CD4-positive, alpha-beta T cell treated with Interferon alpha-2 for 1 hour (primary cell): Measurements from ENCODE around the gene RAPGEF1.

Experiments used
- DNase-seq, 2 donors: peaks; one replicate each; pipeline ENCODE4 v3.0.0-alpha.2; 2020 to 2022

RAPGEF1 gene

DNA sequence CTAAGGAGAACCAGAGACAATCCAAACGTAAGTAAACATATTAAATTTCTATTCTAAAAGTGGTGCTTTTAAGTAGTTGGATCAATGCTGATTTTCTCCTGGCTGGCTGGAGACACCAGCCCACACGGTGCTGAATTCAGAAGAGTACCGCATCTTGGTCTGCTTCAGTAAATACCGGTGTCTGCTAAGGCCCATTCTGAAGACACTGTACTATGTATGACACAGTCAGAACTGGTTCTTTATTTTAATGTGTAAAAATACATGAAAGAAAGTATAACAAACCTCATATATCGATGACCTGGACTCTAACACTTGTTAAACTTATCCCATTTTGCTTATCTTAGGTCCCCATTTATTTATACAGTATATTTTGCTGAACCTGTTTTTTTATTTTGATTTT, 32.8 kb downstream of the RAPGEF1 start:
- DNase-seq: no peak

DNA sequence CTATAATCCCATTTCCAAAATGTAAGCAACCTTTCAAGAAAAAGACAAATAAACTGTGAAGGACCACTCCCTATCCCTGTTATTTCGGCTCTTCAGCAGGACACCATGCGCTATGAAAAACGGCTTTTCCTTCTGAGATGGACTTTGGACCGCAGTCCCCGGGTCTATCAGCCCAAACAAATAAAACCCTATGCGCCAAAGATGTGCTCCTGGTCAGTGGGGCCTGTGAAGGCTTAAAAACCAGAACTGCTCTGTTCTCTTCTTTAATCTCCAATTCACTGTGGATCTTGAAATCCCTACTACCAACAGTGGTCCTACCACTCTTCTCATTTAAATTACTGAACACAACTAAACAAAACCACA, 33.3 kb downstream of the RAPGEF1 start:
- DNase-seq: no peak

DNA sequence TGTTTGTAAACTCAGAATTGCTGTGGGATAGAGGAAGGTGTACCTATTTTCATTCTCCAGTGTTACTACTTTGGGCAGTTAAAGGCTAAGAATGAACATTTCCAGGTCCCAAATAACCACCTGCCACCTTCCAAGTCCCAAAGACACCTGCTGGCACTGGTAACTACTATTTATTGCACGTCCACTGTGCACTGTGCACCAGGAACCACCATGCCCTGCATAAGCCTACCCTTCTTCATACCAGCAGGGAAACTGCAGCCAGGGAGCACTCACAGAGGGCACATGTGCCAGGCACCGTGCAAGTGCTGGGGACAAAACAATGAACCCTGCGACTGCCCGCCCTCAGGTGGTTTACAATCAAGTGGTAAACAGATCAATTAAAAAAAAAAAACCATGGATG, 34.9 kb downstream of the RAPGEF1 start:
- DNase-seq: no peak

DNA sequence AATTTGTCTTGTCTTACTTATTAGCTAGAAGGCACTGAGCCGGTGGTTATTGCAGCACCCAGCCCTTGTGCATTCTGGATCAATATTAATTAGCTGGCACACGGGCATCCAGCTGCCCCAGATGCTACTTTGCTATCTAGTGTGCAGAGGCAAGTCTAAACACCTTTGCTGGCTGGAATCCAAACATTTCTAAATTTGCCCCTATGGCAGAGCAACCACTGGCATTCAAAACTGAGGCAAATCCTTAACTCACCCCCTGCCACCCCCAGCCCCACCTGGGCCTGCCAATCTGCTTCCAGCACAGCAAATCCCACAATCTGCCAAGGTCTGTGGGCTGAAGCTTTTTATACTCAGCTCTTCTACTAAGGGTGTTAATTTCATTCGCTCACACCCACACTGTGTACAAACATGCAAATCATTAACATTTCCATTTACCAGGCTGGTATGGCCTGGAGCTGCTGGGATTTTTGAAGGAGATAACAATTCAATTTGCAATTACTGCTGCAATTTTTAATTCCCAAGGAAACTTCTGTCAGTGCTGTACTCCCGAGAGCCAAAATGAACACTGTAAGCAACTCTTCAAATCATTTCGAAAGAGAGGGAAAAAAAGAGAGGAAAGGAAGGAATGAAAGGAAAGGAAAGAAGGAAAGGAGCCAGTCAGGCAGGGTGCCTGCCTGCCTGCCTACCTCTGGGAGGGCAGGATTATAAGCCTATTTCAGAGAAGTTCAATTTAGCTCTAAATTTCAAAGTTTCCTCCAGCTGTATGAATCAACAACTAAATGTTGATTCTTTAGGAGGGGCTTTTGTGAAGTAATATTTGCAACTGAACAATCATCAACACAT, 35.5 kb downstream of the RAPGEF1 start:
- no peak for DNase-seq

DNA sequence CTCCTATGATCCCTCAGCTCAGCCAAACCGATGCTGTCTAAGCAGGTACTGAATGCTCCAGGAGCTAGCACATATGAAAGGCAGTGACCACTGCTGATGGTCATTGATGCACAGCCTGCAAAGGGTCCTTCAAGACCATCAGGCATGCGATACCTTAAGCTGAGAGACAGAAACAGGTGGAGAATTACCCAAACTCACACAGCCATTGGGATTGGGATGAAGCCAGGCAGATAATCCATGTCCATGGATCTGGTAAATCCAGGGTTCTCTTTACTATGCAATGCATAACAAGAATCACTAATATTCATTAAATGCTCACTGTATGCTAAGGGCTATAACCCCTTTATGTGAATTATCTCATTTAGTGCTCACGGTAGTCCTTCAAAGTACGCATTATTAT, 36.2 kb downstream of the RAPGEF1 start:
- DNase-seq: no peak

DNA sequence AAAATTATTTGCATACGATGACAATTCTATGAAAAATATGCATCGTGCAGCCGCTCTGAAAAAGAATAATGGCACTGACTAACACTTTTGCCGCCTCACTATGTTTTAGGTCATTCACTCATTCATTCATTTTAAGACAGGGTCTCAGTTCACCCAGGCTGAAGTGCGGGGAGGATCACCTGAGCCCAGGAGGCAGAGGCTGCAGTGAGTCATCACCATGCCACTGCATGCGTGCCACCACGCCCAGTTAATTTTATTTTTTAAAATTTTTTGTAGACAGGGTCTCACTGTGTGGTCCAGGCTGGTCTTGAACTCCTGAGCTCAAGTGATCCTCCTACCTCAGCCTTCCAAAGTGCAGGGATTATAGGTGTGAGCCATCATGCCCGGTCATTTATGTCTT, 37.0 kb downstream of the RAPGEF1 start:
- no peak for DNase-seq

DNA sequence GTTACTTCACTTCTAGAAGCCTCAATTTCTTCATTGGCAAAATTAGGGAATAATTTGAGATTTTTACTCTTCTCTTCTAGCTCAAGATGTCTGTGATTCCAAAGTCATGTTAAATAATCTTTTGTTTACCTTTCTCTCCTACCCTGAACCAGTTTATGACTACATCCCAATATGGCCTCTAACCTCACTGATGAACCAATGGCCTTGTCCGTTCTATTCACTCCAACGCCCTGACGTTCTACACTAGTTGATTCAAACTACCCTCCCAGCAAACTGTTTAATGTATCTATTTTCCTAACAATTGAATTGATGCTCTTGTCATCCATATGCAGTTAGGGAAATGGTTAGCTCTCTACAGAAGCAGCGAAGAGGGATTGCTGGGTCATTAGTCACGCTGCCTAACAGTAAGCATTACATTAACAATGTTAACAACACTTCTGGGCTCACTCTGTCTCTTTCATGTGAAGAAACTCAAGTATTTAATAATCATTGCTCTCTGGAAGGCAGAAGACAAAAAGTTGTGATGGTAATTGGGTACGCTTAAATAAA, 38.0 kb downstream of the RAPGEF1 start:
- no peak for DNase-seq

DNA sequence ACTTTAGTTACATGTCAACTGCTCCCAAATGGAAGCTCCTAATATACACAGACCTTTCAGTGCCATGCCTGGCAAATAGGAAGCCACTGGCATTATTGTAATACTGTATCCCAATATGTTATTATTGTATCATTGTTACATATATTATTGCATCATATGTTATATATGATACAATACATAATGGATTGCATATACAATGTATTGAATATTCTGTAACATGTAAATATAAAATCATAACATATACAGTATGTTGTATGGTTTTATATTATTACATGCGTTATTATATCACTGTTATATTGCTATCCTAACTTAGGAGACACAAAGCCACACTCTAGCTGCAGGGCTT, 38.5 kb downstream of the RAPGEF1 start:
- no peak for DNase-seq

DNA sequence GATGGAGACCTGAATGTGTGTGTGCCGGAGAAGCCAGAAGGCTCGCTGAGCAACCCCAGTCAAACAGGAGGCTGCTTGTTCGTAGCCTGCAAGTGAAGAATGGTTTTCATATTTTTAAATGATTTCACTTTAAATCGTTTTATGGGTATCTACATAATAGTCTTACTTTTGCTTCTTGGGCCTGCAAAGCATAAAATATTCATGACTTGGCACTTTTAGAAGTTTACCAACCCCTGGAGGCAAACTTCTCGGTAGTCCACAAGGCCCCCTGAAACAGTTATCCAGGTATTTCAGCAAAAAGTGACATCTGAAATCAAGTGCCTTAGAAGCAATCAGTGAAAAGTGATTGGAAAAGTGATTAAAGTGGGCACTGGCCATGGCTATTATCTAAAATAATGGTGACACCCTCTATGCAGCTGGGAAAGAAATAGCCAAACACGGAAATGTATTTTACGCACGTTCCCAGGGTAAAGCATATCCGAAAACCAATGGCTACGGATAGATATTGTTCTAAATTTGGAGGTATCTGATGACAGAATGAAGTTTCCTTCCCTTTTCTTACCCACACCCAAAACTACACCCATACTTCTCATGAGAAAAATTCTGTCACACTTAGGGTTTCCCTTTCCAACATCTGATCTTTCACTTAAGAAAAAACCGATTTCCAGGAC, 39.0 kb downstream of the RAPGEF1 start:
- no peak for DNase-seq

DNA sequence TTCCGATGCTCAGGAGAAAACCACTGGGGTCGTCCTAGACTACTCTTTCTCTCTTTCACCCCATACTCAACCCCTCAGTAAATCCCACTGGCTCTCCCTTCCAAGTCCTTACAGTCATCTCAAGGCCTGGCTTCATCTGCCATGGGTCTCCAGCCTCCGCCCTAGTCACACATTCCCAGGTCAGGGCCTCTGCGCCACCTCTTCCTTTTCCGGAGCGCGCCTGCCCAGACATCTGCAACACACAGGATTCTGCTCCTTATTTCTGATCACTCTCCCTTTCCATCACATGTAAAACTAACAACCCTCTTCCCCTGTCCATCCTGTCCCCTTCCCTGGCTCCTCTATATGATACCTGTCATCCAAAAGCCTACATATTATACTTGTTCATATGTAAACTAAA, 39.8 kb downstream of the RAPGEF1 start:
- no peak for DNase-seq

DNA sequence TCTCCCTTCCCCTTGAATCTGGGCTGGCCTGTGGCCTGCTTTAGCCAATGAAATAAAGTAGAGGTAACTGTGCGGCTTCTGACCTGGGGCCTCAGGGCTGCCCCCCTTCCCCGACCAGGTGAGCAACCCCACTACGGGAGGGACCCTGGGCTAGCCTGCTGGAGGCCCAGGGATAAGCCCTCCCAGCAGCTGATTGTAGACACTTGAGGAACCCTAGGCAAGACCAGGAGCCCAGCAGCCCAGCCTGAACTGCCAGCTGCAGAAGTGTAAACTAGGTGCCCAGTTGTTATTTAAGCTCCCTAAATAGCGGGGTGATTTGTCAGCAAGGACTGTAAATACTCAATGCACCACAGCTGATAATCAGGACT, 41.3 kb downstream of the RAPGEF1 start:
- DNase-seq: no peak

DNA sequence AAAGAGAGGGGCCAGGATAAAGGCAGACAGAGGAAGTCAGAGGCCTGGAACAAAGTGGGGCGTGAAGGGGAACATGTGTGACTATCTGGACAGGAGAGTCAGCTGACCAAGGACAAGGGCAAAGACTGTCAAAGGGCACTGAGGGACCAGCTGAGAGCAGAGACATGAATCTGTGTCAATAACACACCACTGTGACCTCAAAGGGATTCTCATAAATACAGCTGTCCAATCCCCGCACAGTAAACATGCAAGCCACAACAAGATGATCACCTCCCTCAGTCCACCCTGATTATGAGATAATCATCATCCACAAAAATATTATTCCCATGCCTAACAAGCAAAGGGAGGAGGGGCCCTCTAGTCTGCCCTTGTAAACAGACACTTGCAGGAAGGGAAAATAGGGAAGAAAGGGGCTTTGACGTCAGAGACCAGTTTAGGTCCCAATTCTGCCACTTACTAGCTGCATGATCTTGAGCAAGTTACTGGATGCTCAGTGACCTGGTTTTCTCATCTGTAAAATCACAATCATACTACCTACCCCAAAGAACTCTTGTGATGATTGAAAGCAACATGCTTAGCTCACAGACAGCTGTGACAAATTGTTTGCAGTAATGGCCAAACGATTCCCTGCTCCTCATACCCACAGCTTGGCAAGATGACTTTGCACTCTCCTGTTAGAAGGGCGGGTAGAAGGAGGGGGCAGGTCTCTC, 41.8 kb downstream of the RAPGEF1 start:
- DNase-seq: peak in 1 of 2 donors; percentile 57

DNA sequence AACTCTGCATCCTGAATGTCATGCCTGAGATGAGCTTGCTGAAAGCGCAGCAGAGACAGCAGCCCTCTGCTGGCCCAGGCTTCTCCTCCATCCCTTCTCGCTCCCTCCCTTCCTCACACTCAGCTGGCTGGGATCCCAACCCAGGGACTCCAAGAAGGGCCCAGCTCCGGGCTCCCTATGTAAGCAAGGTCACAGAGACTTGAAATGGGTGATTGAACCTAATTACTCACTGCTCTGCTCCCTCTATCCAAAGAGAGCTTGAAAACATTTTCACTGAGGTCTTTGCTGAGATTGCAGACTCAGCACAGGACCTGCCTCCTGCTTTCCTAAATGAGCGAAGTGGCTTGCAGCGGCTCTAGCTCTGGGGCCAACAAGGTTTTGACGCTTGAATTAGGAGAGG, 42.8 kb downstream of the RAPGEF1 start:
- DNase-seq: no peak

DNA sequence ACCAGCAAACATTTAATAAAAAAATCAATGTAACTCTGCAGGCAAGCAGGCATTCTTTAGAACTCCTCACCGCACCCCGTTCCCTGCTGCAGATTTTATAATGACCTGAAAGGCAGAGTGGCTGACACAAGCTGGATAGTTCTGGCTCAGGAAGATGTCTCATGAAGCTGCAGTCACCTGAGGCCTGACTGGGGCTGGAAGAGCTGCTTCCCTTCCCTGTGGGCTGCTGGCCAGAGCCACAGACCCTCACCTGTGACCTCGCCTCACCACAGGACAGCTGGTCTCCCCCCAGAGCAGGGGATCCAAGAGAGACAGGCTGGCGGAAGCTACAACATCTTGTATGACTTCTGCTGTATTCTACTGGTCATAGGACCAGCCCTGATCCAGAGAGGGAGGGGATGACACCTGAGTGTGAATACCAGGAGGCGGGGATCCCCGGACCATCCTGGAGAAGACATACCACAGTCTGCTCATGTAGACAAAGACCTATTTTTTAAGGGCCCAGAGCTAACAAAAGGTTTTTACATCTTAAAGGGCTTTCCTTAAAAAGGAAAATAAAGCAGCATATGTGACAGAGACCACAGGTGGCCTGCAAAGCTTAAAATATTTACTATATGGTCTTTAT, 43.9 kb downstream of the RAPGEF1 start:
- no peak for DNase-seq

DNA sequence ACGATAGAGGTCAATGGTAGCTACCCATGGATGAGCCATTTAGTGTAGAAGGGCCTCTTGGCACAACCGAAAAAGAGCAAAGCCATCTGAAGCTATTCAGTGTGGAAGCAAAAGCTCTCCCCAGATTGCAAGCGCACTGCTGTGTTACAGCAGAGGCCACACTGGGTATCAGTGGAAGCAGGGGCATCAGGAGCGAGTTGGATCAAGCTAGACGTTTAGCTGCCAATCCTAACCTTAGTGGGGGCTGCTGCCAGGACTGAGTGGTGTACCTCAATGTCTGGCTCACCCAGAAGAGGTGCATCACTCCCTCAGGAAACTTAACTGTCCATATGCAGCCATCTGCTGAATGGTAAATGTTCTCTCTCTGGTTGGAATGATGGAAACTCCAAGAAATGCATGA, 44.5 kb downstream of the RAPGEF1 start:
- DNase-seq: no peak

DNA sequence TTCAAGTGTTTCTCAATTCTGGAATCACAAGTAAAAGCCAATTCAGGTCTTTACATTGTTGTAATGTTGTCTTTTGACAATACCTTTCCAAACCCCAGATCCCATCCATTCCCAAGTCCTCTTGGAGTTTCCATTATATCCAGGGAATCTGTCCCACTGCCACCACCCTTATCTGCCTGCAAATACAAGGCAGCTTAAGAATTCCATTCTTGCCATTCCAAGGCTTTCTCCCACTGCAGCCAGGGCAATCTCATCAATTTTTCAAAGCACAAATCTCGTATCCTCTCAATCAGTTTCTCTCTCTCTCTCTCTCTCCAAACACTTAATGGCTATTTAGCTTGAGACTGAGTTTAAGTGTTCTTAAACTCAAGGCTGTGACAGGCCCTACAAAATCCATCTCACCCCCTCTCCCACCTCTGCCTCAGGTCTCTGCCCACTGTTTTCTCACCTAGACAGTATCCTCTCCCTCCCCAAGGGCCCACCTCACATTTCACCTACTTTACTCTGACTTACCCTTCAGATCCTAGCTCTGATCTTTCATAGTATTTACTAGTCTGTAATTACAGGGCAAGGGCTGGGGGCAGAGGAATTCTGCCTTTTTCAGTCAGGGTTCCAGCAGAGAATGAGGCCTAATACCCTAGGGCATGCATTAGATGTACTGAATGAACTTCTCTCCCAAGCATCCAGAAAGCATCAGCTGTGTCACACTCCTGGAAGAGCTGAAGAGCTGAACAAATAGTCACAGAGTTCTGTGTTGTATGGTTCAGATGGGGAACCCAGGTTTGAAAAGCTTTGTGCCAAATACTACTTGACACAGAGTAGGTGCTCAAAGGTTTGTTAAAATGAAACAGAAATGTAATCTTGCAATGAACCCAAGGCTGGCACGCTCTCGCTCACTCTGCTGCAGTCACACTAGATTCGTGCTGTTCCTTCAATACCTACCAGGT, 46.0 kb downstream of the RAPGEF1 start:
- DNase-seq: no peak

DNA sequence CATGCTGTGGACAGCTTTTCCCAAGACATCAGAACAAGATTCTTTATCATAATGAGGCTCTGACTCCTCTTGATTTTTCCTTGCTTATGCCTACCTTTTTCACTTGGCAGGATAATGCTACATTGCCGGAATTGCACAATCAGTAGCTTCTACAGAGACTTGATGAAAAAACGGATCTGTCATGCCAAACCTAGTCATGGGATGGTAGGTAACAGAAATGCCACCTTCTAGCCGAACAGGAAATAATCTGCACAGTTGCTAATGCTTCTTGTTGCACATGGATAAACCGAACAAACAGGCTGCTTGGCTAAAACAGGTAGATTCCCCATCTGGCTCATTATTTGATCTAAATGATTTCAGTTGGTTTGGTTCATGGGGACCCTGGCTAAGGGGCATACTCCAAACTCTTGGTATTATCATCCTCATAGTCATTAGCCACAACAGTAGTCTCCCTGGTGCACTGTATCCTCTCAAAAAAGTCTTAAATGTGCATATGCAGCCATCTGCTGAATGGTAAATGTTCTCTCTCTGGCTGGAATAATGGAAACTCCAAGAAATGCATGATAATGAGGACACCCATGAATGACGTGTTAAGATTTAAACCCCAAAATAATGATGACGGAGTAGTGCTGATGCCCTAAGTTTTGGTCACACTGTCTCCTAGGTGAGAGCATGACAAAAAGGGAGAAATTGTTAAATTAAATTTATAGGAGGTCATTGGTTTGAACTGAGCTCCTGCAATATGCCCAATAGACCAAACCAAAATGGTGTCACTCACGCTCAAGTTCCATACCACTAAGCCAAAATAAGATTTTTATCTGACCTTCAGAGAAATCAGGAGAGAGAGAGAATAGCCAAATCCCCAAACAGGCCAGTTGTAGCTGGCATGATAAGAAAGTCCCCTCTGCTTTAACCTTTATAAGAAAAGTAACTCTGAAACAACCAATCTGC, 47.0 kb downstream of the RAPGEF1 start:
- no peak for DNase-seq

DNA sequence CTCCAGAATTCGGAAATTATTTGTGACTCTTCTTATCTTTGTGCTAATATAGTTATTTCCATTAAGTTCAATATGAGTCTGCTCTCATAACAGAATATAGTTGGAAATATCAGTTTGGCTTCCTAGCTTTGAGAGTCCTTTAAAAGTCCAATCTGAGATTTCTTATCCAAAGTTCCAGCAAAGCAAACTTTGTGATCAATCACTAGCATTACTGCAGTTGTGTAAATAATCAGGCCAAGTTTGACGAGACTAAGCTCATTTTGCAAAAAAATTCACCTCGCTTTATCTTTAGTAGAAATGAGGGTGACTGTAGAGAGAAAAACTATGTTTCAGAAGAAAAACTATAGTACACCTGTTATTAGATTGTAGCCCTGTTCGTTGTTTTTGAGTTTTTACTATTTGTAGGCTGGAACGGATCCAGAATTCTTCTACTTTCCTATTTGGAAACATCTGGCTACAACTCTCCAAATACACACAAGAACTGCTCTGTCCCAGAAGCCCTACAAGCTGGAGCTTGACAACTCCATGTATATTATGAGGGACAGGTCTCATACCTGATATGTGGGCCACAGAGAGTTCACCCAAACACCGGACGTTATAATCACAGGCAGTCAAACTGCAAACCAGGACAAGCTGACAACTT, 47.8 kb downstream of the RAPGEF1 start:
- DNase-seq: no peak

DNA sequence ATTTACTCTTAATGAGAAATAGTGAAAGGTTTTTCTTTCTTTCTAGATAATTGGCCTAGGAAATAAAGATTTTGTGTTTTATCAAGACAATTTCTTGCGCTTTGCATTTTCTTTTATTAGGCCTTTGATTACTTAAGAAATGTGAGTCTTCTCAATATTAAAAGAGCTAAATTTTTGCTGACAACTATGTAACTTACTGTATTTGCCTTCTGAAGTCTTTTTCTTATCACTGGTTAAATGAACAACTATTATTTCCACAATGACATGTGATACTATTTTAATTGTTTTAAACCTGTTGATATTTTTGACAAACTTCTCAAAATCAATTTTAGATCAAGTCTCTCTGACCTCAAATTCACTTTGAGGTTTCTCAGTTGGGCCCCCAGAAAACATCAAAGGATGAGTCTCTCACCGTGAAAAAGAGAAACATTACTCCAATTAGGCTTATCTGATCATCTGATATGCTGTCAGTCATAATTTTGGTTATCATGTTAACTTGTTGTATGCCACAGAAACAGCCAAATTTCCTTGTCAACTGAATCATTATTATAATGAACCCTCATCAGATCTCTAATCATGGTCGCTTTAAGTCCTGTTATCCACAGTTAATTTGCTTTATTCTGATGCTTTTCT, 48.8 kb downstream of the RAPGEF1 start:
- DNase-seq: peak in 1 of 2 donors; percentile 74

DNA sequence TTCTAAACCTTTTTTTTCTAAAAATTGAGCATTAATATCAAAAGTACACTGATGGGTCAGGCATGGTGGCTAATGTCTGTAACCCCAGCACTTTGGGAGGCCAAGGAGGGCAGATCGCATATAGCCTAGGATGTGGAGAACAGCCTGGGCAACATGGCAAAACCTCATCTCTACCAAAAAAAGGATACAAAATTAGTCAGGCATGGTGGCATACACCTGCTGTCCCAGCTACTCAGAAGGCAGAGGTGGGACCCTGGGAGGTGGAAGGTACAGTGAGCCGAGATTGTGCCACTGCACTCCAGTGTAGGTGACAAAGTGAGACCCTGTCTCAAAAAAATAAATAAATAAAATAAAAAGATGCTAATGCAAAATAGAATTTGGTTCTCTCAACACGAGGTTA, 49.4 kb downstream of the RAPGEF1 start:
- DNase-seq: no peak
